ENCODE measurements around the gene VSNL1.

VSNL1 gene

DNA sequence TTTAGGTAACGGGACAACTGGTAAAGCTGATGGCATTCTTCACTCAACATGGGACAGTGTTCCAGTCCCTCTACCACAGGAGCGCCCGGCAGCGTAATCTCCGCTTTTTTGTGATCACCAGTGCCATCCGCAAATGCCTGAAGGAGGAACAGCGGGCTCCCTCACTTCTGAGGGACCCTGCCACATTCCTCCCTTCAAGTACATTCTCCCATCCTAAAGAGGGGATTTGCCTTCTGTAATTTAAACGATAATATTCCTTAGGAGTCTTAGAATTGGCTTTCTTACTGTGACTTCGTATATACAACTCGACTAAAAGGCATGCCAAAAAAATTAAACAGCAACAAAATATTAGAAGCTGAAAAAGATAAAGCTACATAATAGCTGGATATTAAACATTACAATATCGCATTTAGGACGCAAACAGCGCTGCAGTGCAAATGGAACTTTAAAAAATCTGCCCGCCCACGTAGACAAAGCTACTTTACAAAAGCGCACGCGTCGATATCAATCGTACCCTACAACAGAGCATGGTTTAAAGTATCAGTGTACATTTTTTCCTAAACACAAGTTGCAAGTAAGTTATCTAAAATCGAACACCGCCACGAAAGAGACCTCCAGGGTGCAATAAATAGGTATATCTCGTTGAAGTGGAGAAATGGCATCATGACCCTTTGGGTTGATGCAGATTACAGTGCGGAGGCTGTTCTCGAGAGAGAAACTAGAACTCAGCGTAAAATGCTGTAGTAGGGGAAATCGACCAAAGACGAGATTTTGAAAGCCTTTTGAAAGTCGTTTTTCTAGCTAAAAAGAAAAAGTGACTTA is 2.3 kb upstream of the VSNL1 start:
- ATAC-seq (no peak), DNase-seq (no peak)
- no peak overlapping the region for H3K27ac Mint-ChIP-seq
- H3K9me3 Mint-ChIP-seq: peaks cover 6 to 26% of the 10 kb centered on the region in 2 donors
- peaks cover 76% of the 10 kb centered on the region for H3K27me3 Mint-ChIP-seq
- H3K4me1 Mint-ChIP-seq: peaks cover 10% of the 10 kb centered on the region
- H3K4me3 Mint-ChIP-seq: peak overlapping the region; percentile 10 to 41

DNA sequence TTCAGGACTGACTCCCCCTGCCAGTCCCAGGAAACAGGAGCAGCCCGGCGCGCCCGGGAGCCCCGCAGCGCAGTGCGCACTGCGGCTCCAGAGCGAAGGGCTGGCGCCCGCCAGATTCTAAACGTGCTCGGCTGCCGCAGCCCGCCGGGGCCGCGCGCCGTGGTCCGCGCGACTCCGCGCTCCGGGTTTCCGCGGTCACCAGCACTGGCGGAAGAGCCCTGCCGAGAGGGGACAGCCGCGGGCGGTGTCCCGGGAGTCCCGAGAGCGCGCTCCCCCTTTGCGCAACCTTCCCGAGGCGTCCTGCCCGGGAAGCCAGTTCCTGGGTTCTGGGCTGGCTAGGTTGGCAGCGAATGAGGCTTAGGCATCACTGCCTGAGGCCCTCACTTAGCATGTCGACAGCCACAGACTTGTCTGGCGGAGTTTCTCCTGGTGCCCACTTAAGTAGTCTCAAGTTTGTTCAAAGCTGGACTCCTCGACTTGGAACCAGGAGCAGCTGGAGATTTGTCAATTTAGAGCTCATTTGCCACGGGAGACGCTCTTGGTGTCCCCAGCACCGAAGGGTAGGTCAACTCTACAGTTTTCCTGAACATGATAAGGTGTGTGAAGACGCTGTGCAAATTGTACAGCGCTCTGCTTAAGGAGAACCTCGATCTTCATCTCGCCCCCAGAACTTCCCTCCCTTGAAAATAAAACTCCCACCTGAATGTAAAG is 1.5 kb upstream of the VSNL1 start:
- no peak for ATAC-seq
- Mint-ChIP-seq H3K27ac (no peak overlapping the region), H3K4me1 (peaks cover 10% of the 10 kb centered on the region), H3K4me3 (peak overlapping the region in 1 of 2 donors; percentile 41), H3K9me3 (peaks cover 6 to 26% of the 10 kb centered on the region in 2 donors), H3K27me3 (peaks cover 84% of the 10 kb centered on the region)
- DNase-seq: no peak

GRCh38 chr2:17539611-17540092 is 844 bp upstream of the VSNL1 start:
- Mint-ChIP-seq H3K4me3 (no peak overlapping the region), H3K4me1 (peaks cover 10% of the 10 kb centered on the region), H3K27ac (no peak overlapping the region), H3K9me3 (peaks cover 6 to 26% of the 10 kb centered on the region in 2 donors), H3K27me3 (peaks cover 87% of the 10 kb centered on the region)
- DNase-seq: no peak
- no peak for ATAC-seq

GRCh38 chr2:17540813-17541530 is 476 bp downstream of the VSNL1 start:
- Mint-ChIP-seq H3K9me3 (peaks cover 0 to 18% of the 10 kb centered on the region in 2 donors), H3K4me3 (no peak overlapping the region), H3K27ac (peak overlapping the region in 1 of 2 donors; percentile 42), H3K27me3 (peaks cover 75% of the 10 kb centered on the region), H3K4me1 (peaks cover 10% of the 10 kb centered on the region)
- DNase-seq (no peak), ATAC-seq (no peak)

- Mint-ChIP-seq H3K27me3 (peaks cover 71% of the 10 kb centered on the region), H3K9me3 (peaks cover 0 to 18% of the 10 kb centered on the region in 2 donors), H3K4me3 (no peak overlapping the region), H3K4me1 (peaks cover 10% of the 10 kb centered on the region), H3K27ac (peak overlapping the region in 1 of 2 donors; percentile 42)
- ATAC-seq (no peak), DNase-seq (no peak)
Observed at GRCh38 chr2:17541531-17541950, 1.0 kb downstream of the VSNL1 start.

DNA sequence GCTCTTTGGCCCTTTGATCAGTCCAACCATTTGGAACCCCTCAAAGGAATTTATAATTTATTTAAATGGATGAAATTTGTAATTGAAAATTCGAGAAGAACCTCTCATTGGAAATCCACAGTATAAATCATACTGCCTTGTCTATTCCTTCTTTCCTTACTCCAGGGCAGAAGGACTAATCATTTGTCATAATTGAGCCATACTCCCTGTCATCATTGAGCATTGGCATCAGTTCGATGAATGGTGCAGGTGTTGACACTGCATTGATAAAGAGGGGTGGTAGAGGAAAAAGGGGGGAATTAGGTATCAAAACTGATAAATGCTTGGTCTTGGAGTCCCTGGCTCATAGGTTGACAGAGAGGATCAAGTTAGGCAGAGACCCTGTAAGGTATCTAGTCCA is 2.0 kb downstream of the VSNL1 start:
- Mint-ChIP-seq H3K4me1 (peaks cover 10% of the 10 kb centered on the region), H3K4me3 (no peak overlapping the region), H3K27me3 (peaks cover 66% of the 10 kb centered on the region), H3K9me3 (peaks cover 0 to 18% of the 10 kb centered on the region in 2 donors), H3K27ac (no peak overlapping the region)
- DNase-seq: no peak
- no peak for ATAC-seq

DNA sequence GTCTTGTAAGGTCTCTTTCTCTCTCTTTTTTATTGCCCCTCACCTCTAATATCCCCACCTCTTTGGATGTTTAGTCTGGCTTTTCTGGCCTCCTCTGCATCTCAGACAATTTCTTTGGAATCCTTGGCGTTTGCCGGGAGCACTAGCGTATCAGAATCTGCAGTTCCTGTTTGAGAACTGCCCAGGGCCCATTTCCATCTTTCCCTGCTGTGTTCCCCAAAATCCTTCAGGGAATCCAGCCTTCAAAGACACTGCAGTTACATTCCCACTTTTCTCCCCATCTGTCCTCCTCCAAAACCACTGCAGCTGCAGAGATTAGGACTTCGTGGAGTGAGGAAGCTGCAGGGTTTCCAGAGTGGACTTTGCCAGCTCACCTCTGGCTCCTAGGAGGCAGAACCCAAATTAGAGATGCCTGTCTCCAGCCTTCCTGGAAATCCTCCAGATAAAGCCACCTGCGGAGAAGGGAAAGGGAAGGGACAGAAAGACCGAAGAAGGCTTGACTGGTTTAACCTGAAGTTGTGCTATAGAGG is 2.7 kb downstream of the VSNL1 start:
- Mint-ChIP-seq H3K4me3 (no peak overlapping the region), H3K27me3 (peaks cover 66% of the 10 kb centered on the region), H3K9me3 (peaks cover 0 to 18% of the 10 kb centered on the region in 2 donors), H3K4me1 (peaks cover 10% of the 10 kb centered on the region), H3K27ac (no peak overlapping the region)
- ATAC-seq (no peak), DNase-seq (no peak)

DNA sequence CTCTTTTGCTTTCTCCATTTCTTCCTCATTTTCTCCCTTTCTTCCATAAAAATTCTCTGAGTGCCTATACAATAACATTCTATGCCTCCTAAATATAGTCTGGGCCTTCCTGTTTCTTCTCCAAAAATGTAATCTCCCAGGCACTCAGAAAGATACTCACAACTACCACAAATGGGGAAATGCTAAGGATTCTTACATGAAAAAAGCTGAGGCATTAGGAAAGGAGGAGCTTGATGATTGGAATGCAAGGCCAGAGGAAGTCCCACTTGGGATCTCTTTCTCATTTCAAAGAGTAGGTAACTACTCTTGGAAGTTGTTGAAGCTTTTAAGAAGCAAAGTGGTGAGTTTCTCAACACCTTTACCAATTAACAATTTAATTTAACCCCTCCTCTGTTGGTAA is 3.4 kb downstream of the VSNL1 start:
- Mint-ChIP-seq H3K27ac (no peak overlapping the region), H3K4me1 (peaks cover 10% of the 10 kb centered on the region), H3K27me3 (peaks cover 66% of the 10 kb centered on the region), H3K4me3 (no peak overlapping the region), H3K9me3 (peaks cover 0 to 18% of the 10 kb centered on the region in 2 donors)
- no peak for DNase-seq
- ATAC-seq: no peak

GRCh38 chr2:17544256-17544655 is 3.8 kb downstream of the VSNL1 start:
- no peak for ATAC-seq
- Mint-ChIP-seq H3K27me3 (peaks cover 66% of the 10 kb centered on the region), H3K9me3 (peaks cover 0 to 18% of the 10 kb centered on the region in 2 donors), H3K27ac (no peak overlapping the region), H3K4me3 (no peak overlapping the region), H3K4me1 (peaks cover 10% of the 10 kb centered on the region)
- DNase-seq: no peak

DNA sequence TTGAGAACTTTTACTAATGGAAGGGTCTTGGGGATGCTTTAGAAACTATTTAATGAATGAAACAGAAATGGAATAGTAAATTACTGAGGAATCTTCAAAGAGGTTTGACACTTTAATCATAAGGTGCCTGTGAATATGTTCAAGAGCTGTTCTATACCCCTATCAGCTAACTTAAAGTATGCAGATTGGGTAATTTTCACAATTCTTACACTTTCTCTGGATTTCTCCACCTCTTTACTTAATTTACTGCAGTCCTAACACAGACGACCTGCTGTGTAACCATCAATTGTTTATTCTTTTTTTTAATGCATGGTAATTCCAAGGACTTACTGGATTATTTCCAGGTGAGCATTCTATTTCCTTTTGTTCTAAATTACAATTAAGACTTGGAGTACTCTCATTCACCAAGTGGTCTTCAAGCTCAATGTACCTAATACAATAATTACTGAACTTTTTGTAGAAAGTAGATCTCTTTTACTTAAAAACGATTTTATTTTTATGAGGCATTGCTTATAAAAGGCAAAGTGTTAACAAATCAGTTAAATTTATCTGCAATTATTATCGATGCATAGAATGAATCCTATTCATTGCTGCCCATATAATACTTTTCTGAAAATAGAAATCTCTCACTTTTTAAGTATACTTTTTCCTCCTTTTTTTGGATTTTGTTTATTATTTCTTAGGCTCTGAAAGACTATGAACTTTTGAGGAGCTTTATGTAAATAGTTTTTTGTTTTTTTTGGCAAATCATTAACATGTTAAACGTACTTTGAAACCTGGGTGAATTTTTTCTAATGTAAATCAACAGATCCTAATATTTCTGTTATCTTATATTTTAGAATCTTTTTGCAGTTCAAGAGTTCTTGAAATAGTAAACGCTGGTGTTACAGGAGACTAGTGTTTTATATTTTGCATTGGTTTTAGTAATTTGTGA is 5.5 kb downstream of the VSNL1 start:
- H3K27me3 Mint-ChIP-seq: peaks cover 49% of the 10 kb centered on the region
- no peak for ATAC-seq
- H3K9me3 Mint-ChIP-seq: peaks cover 0 to 7% of the 10 kb centered on the region in 2 donors
- no peak for DNase-seq
- no peak overlapping the region for H3K4me3 Mint-ChIP-seq
- no peaks in the 10 kb centered on the region for H3K4me1 Mint-ChIP-seq
- H3K27ac Mint-ChIP-seq: no peak overlapping the region

DNA sequence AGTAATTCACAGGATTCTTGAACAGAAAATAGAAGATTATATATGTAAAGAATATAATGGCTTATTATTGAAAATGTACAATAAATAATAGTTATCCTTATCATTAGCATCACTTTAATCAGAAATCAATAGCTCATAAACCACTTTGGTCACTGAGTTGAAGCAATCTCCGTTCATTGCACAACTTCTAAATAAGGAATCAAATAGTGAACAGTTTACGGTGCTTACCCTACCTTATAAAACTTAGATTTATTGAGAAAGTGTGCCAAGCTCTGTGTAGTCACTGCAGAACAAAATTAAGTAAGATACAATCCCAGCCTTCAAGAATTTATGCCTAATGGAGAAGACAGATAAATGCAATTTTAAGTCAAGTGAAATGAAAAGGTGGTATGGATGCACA is 6.7 kb downstream of the VSNL1 start:
- Mint-ChIP-seq H3K9me3 (peaks cover 0 to 5% of the 10 kb centered on the region in 2 donors), H3K27me3 (peaks cover 38% of the 10 kb centered on the region)

DNA sequence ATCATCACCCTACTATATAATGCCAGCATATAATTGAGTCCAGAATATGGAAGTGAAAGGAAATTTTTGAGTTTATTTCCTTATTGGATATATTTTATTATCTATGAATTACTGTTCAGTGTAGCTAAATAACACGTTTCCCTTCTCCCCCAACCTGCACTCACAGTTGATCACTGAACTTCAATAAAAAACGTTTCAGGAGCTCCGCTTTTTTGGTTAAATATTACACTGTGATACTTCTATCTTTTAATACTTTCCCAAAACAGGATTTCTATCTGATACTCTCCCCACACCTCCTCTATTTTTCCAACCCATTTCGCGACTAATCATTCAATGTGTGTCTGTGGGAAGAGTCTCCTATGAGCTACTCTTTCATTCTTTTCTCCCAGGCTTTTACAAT is 7.2 kb downstream of the VSNL1 start:
- Mint-ChIP-seq H3K27ac (no peak overlapping the region), H3K4me1 (no peaks in the 10 kb centered on the region), H3K9me3 (peaks cover 0 to 5% of the 10 kb centered on the region in 2 donors), H3K4me3 (no peak overlapping the region), H3K27me3 (peaks cover 36% of the 10 kb centered on the region)
- ATAC-seq (no peak), DNase-seq (no peak)

More for the DNA sequence above, 6.7 kb downstream of the VSNL1 start:
- no peaks in the 10 kb centered on the region for H3K4me1 Mint-ChIP-seq
- ATAC-seq (no peak), DNase-seq (no peak)
- no peak overlapping the region for H3K27ac Mint-ChIP-seq
- no peak overlapping the region for H3K4me3 Mint-ChIP-seq

DNA sequence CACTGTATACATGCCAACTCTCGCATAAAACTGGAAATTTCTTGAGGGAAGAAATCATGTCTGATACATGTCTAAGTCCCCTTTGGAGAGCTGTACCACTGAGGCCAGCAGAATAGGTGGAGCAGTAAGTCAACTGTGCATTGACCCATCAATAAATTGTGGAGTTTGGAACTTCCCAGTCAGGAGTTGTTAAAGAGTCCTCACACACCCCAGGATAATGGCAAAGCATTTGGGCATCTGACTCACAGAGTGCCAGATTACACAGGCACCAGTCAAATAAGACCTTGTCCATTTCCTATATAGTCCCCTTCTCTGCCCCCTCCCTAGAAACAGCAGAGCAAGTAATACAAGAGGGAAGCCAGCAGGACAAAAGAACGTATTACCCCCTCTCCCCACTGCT is 10.4 kb downstream of the VSNL1 start:
- peaks cover 19% of the 10 kb centered on the region for H3K27me3 Mint-ChIP-seq
- H3K9me3 Mint-ChIP-seq: peaks cover 0 to 5% of the 10 kb centered on the region in 2 donors
- ATAC-seq (no peak), DNase-seq (no peak)
- H3K4me3 Mint-ChIP-seq: no peak overlapping the region
- no peak overlapping the region for H3K27ac Mint-ChIP-seq
- no peaks in the 10 kb centered on the region for H3K4me1 Mint-ChIP-seq

GRCh38 chr2:17555150-17555549 is 14.7 kb downstream of the VSNL1 start:
- ATAC-seq (no peak), DNase-seq (no peak)
- H3K27me3 Mint-ChIP-seq: no peaks in the 10 kb centered on the region
- H3K9me3 Mint-ChIP-seq: peaks cover 0 to 5% of the 10 kb centered on the region in 2 donors
- no peak overlapping the region for H3K4me3 Mint-ChIP-seq
- H3K4me1 Mint-ChIP-seq: no peaks in the 10 kb centered on the region
- H3K27ac Mint-ChIP-seq: no peak overlapping the region

Data from stimulated activated naive CD8-positive, alpha-beta T cell treated with anti-CD3 and anti-CD28 coated beads, Interleukin-15, amount 100 ng/mL, for 72 hours (primary cell).